HepG2 (cell line): Measurements from ENCODE around the gene PRXL2A. TPM values are rescaled to one million over a fixed set of nuclear protein-coding genes. Genes with fewer than 3 reads are reported as not detected.

Experiments used
- JDP2 ChIP-seq: sonication (generic); formaldehyde crosslinking; IDR thresholded peaks from 2 replicates; pipeline ENCODE4 v1.8.1; 2022; ENCODE audit warnings: missing genetic modification reagents, borderline replicate concordance
- KDM2A ChIP-seq: sonication (generic); formaldehyde crosslinking; IDR thresholded peaks from 2 replicates; pipeline ENCODE4 v1.4.0; 2020; ENCODE audit warnings: low read depth, missing genetic modification reagents, borderline replicate concordance
- MAZ ChIP-seq, 2 experiments: sonication (generic) in 1 of 2; formaldehyde crosslinking in 1 of 2; IDR thresholded peaks; 2 replicates each; pipeline versions ENCODE4 v1.5.0 to v1.6.1; 2012 to 2020; ENCODE audit warnings: low read depth in 2 of 2, mild to moderate bottlenecking in 2 of 2, borderline replicate concordance in 1 of 2, improper control_type of control experiment in 1 of 2, low read length in 1 of 2, missing genetic modification reagents in 1 of 2, moderate library complexity in 1 of 2
- RBFOX2 ChIP-seq: fragments of 200-400 bp; formaldehyde crosslinking; IDR thresholded peaks from 2 replicates; pipeline ENCODE4 v1.6.1; 2017; ENCODE audit warnings: low read depth, mild to moderate bottlenecking, low read length
- SP2 ChIP-seq: sonication (generic); formaldehyde crosslinking; IDR thresholded peaks from 2 replicates; pipeline ENCODE4 v1.5.1; 2020; ENCODE audit warnings: mild to moderate bottlenecking, missing genetic modification reagents
- WIZ ChIP-seq: sonication (generic); formaldehyde crosslinking; IDR thresholded peaks from 2 replicates; pipeline ENCODE4 v1.5.1; 2020; ENCODE audit warnings: mild to moderate bottlenecking, missing genetic modification reagents
- ZIK1 ChIP-seq: sonication (generic); formaldehyde crosslinking; IDR thresholded peaks from 2 replicates; pipeline ENCODE4 v1.5.0; 2020; ENCODE audit warnings: mild to moderate bottlenecking, low read depth, missing genetic modification reagents, borderline replicate concordance
- ZNF121 ChIP-seq: sonication (generic); formaldehyde crosslinking; IDR thresholded peaks from 2 replicates; pipeline ENCODE4 v1.5.0; 2020; ENCODE audit warnings: mild to moderate bottlenecking, missing genetic modification reagents
- ZNF138 ChIP-seq: sonication (generic); formaldehyde crosslinking; IDR thresholded peaks from 2 replicates; pipeline ENCODE4 v1.5.0; 2020; ENCODE audit warnings: mild to moderate bottlenecking, low read depth, missing genetic modification reagents
- ZNF766 ChIP-seq: sonication (generic); formaldehyde crosslinking; IDR thresholded peaks from 2 replicates; pipeline ENCODE4 v1.5.0; 2020; ENCODE audit warnings: missing genetic modification reagents, borderline replicate concordance
- ZNF879 ChIP-seq: sonication (generic); formaldehyde crosslinking; IDR thresholded peaks from 2 replicates; pipeline ENCODE4 v1.8.1; 2023; ENCODE audit warnings: missing genetic modification reagents
- polyA plus RNA-seq, 8 experiments: library from polyadenylated mRNA; depleted of rRNA in 3 of 8; stranded (reverse) in 7 of 8; unstranded in 1 of 8; fragments of >200 nt; fragmentation: Illumina TruSeq in 4 of 8; extraction: Trizol in 4 of 8; gene quantifications; 2 replicates each; pipeline versions ENCODE4 v1.2.1 to v1.2.3, GENCODE V29; 2011 to 2016; ENCODE audit warnings: low read depth in 4 of 8, missing spikeins in 1 of 8, mixed read lengths in 1 of 8; ENCODE audit not compliant: insufficient read depth in 1 of 8
- total RNA-seq, 5 experiments: library from RNA; depleted of rRNA; stranded (reverse); fragments of >200 nt; fragmentation: Illumina TruSeq; extraction: Trizol; gene quantifications; 2 replicates each; pipeline ENCODE4 v1.2.3, GENCODE V29; 2016; ENCODE audit warnings: low read depth in 1 of 5
- TF ChIP-seq, protein P1 (sequence below): sonication (generic); formaldehyde crosslinking; IDR thresholded peaks from 2 replicates; pipeline ENCODE4 v1.5.0; 2020; ENCODE audit warnings: missing genetic modification reagents, mild to moderate bottlenecking, borderline replicate concordance
- TF ChIP-seq, protein P2 (sequence below): sonication (generic); formaldehyde crosslinking; IDR thresholded peaks from 2 replicates; pipeline ENCODE4 v1.5.1; 2020; ENCODE audit warnings: mild to moderate bottlenecking, missing genetic modification reagents, moderate library complexity
- TF ChIP-seq, protein P3 (sequence below): sonication (generic); formaldehyde crosslinking; IDR thresholded peaks from 2 replicates; pipeline ENCODE4 v1.8.1; 2023; ENCODE audit warnings: mild to moderate bottlenecking, missing genetic modification reagents, borderline replicate concordance
- TF ChIP-seq, protein P4 (sequence below): sonication (generic); formaldehyde crosslinking; IDR thresholded peaks from 2 replicates; pipeline ENCODE4 v1.8.1; 2023; ENCODE audit warnings: mild to moderate bottlenecking, missing genetic modification reagents
- TF ChIP-seq, protein P5 (sequence below): sonication (generic); formaldehyde crosslinking; IDR thresholded peaks from 2 replicates; pipeline ENCODE4 v1.8.1; 2023; ENCODE audit warnings: missing genetic modification reagents, inconsistent platforms, borderline replicate concordance

Gene PRXL2A
- total and polyA plus RNA-seq, 2 of the 13 experiments (the other 11 are each of a cell fraction or from before 2014, with no cell fraction given): 43.9 to 79.9 TPM

DNA sequence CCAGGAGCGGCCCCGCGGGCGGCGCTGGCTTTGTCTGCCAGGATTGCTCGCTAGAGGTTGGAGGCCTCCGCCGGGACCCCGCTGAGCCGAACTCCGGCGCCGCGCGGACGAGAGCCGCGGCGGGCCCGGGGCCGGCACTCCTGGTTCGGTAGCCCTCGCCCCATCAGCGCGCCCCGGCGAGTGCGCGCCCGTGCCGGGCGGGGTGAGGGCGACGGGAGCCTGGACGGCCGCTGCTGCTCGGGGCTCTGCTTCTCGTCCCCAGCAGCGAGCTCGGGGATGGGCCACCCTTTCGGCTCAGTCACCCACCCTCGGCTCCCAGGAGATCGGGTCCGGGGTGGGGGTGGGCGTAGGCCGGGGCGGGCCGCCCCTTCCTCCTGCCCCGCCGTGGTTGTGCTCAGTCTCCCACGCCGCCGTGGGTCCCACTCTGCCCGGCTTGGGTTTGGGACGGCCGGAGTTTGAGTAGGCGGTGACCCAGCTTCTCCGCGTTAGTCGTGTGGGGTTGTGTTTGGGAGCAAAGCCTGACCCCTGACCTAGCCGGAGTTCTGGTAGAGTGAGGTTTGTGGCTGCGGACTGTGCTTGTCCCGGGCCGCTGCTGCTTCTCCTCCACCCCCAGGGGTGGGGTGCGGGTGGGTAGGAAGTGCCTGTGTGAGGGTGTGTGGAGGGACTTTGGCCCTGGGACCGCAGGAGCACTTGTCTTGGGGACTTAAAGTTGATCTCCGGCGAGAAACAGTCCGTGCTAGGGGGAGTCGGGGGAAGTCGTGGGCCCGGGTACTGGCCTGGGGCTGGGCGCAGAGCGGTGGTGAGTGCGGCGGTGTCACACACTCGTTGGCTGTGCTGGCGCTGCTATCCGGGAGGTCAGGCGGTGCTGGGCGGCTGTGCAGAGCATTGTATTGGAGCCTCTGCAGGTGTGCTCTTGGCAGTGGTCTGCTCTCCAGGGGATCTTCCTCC, 46.4 kb downstream of the PRXL2A start (continued):
- TF ChIP-seq, protein P1, sequence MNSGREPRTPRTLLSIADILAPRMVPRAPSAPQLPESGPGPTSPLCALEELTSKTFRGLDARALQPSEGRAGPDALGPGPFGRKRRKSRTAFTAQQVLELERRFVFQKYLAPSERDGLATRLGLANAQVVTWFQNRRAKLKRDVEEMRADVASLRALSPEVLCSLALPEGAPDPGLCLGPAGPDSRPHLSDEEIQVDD (CRISPR knock-in tag): peak; percentile 66; the same call in 1 of the 2 replicates
- TF ChIP-seq, protein P2, sequence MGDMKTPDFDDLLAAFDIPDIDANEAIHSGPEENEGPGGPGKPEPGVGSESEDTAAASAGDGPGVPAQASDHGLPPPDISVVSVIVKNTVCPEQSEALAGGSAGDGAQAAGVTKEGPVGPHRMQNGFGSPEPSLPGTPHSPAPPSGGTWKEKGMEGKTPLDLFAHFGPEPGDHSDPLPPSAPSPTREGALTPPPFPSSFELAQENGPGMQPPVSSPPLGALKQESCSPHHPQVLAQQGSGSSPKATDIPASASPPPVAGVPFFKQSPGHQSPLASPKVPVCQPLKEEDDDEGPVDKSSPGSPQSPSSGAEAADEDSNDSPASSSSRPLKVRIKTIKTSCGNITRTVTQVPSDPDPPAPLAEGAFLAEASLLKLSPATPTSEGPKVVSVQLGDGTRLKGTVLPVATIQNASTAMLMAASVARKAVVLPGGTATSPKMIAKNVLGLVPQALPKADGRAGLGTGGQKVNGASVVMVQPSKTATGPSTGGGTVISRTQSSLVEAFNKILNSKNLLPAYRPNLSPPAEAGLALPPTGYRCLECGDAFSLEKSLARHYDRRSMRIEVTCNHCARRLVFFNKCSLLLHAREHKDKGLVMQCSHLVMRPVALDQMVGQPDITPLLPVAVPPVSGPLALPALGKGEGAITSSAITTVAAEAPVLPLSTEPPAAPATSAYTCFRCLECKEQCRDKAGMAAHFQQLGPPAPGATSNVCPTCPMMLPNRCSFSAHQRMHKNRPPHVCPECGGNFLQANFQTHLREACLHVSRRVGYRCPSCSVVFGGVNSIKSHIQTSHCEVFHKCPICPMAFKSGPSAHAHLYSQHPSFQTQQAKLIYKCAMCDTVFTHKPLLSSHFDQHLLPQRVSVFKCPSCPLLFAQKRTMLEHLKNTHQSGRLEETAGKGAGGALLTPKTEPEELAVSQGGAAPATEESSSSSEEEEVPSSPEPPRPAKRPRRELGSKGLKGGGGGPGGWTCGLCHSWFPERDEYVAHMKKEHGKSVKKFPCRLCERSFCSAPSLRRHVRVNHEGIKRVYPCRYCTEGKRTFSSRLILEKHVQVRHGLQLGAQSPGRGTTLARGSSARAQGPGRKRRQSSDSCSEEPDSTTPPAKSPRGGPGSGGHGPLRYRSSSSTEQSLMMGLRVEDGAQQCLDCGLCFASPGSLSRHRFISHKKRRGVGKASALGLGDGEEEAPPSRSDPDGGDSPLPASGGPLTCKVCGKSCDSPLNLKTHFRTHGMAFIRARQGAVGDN (CRISPR knock-in tag): peak; percentile 63
- TF ChIP-seq, protein P3, sequence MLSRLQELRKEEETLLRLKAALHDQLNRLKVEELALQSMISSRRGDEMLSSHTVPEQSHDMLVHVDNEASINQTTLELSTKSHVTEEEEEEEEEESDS (CRISPR knock-in tag): no peak
- TF ChIP-seq MAZ (IDR thresholded peaks at IDR 0.05; ENCODE audit: borderline replicate concordance, low read depth, low read length) (no peak), MAZ (CRISPR knock-in tag; IDR thresholded peaks at IDR 0.05; ENCODE audit: low read depth) (no peak), ZNF138 (CRISPR knock-in tag) (no peak), KDM2A (CRISPR knock-in tag) (no peak; the same call in 1 of the 2 replicates), ZIK1 (CRISPR knock-in tag) (no peak), WIZ (CRISPR knock-in tag) (no peak), ZNF121 (CRISPR knock-in tag) (no peak), ZNF766 (CRISPR knock-in tag) (no peak), JDP2 (CRISPR knock-in tag) (no peak), ZNF879 (peak; percentile 69; the same call in 1 of the 2 replicates), RBFOX2 (peak; percentile 72), SP2 (CRISPR knock-in tag) (no peak)
- TF ChIP-seq, protein P4, sequence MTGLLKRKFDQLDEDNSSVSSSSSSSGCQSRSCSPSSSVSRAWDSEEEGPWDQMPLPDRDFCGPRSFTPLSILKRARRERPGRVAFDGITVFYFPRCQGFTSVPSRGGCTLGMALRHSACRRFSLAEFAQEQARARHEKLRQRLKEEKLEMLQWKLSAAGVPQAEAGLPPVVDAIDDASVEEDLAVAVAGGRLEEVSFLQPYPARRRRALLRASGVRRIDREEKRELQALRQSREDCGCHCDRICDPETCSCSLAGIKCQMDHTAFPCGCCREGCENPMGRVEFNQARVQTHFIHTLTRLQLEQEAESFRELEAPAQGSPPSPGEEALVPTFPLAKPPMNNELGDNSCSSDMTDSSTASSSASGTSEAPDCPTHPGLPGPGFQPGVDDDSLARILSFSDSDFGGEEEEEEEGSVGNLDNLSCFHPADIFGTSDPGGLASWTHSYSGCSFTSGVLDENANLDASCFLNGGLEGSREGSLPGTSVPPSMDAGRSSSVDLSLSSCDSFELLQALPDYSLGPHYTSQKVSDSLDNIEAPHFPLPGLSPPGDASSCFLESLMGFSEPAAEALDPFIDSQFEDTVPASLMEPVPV (CRISPR knock-in tag): no peak
- TF ChIP-seq, protein P5, sequence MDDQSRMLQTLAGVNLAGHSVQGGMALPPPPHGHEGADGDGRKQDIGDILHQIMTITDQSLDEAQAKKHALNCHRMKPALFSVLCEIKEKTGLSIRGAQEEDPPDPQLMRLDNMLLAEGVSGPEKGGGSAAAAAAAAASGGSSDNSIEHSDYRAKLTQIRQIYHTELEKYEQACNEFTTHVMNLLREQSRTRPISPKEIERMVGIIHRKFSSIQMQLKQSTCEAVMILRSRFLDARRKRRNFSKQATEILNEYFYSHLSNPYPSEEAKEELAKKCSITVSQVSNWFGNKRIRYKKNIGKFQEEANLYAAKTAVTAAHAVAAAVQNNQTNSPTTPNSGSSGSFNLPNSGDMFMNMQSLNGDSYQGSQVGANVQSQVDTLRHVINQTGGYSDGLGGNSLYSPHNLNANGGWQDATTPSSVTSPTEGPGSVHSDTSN (CRISPR knock-in tag): no peak
